HG03103 (cell line): Measurements from ENCODE around the gene PLS3.
A peak's percentile ranks its signal among the peaks of the same experiment; 100 is the strongest.

Experiments
- ATAC-seq: cut with Tn5 transposase; IDR thresholded peaks from one replicate; pipeline ENCODE4 v1.9.1; 2021; ENCODE audit warnings: low read depth; ENCODE audit not compliant: unreplicated experiment

The PLS3 gene

DNA sequence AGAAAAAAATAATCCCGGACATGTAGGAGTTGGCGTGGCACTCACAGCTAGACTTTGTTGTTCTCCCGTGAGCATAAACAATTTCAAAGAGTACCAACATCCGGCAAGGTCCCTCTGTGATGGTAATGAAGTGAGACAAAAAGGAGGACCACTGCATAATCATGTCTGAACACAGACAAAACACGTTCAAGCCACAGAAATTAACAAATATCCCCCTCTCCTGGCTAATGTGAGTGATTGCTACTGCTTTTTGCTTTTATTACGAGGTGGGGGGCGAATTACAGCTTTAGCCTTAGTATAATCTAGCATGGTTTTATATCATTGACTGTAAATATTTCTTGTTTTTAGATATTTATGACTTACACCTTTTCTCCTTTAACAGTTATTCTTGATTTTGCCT, 118.5 kb downstream of the PLS3 start:
- no peak for ATAC-seq

DNA sequence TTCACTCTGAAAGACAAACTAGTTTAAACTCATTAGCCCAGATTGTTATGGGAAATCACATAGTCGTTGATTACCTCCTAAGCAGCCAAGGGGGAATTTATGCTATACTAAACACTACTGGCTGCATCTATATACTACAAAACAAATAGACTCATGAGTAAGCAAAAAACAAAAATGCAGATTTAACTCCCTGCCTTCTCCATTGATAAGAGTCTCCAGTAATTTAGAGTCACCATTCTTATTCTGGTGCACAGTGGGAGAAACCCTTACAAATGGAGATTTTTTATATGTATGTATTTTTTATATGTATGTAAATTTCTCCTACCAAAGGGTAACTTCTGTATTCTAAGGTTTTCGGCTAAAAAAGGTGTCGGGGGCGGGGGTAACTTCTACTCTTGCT, 126.6 kb downstream of the PLS3 start:
- no peak for ATAC-seq

DNA sequence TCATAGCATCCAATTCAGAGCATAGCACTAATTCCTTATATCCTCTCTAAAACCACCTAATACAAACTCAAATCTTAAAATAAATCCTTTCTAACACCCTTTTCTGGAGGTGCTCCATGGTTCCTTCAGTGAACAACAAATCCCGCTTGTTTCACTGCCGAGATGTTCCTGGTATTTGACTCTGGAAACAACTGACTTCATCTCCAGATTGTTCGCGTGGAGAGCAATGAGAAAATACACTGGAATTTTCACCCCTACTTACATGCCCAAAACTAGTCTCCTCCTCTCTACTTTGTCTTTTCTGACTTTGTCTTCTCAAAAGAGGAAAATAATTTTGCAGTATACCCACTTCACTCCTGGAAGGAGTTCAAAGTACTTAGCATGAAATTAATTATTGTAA, 129.0 kb downstream of the PLS3 start:
- no peak for ATAC-seq

DNA sequence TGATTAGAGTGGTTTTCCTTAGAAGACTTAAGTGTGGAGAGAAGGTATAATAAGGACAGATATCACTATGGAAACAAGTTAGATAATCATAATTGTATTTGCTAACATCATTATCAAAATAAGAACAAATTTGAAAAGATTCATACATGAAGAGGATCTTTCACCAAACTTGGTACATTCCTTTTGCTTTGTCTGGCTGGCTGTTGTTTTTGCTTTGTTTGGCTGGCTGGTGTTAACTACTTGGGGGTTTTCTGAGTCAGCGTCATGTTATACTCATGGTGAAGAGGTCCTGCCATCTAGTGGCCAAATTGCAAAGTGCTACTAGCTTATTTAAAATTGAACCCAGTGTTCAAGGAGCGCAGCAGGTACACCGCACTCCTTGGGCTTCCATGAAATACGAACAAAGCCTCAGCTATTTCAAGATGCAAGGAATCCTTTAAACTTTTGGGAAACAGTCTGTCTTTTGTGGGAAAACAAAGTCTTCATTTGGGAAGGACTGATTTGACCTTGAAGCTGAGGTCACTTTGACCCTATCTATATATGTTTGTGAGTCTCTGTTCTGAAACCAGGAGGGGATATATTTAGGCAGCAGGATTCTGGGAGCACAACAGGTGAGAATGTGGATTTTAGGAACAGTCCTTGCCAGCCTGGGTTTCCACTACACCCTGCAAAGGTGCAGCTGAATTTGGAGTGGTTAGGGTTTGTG, 129.7 kb downstream of the PLS3 start:
- peak; percentile 98 for ATAC-seq

DNA sequence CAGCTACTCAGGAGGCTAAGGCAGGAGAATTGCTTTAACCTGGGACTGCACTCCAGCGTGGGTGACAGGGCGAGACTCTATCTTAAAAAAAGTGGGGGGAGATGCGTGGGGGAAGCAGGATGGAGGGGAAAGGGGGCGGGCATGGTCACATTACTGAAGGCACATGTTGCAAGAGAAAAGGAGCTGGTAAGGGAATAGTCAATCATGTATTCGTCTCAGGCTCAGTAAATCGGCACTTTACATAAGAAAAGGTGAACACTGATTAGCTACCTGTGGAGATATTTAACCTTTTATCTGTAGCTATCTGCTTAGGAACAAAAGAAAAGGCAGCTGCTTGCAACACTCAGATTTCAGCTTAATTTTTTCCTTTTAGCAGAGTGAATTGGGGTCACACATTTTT, 132.5 kb downstream of the PLS3 start:
- ATAC-seq = no peak

DNA sequence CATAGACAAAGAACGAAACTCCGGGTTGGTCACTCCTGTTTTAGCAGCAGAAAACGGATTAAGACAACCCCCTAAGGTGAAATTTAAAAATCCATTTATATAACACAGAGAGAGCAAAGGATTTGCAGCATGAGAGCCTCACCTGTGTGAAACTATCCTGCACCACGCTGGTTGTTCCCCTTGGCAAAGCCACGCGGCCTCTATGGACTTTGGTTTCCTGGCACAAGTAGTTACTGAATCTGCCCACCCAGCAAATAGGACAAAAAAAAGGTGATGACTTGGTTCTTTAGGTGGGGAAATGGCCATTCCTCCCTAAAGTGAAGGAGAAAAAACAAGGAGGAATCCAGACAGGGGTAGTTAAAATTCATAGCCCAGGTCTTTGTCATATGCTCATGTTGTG, 133.1 kb downstream of the PLS3 start:
- no peak for ATAC-seq

DNA sequence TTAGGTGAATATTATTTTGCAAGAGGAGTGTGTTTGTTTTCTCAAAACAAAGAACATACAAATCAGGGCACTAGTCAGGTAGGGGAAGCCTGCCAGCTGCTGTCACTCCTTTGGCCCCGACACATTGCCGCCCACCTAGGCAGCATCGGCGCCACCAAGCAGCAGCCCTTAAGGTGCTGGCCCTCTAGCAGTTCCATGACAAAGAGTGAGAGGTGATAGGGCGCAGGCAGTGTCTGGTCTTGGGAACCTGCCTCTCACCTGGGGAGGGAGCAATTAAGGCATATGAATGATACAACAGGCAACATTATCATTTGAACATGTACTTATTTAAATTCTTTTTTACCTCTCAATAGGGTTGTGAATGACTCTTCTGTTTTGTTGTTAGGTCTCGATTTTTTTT, 135.1 kb downstream of the PLS3 start:
- no peak for ATAC-seq

DNA sequence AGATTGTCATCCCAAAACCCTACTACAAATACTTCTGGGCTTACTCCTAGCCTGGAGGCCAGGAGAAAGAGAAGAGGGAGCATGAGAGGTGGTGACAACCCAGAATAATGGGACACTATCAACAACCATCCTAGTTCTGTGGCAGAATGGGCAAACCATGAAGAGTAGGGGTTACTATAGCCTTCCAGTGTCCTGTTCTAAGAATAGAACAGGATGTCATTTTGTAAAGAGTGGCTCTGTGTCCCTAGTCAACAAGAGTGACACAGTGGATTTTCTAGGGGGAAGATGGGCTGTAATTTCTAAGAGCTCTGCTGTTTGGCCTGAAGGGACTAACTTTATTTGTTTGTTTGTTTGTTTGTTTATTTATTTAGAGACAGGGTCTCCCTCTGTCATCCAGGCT, 136.0 kb downstream of the PLS3 start:
- no peak for ATAC-seq

DNA sequence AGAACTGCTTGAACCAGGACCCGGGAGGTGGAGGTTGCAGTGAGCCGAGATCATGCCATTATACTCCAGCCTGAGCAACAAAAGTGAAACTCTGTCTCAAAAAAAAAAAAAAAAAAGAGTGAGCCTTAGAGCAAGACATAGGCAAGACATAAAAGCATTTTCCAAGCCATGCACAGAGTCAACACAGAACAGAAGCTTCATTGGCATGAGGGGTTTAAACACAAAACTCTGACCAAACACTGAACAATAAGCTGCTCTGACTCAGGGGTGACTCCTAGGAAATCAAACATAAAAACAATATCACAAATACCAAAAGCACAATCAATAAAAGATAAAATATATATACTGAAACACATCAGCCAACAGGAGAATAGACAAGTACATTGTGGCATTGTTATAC, 136.8 kb downstream of the PLS3 start:
- no peak for ATAC-seq
